ENCODE measurements around the gene CELSR1.

CELSR1 gene

DNA sequence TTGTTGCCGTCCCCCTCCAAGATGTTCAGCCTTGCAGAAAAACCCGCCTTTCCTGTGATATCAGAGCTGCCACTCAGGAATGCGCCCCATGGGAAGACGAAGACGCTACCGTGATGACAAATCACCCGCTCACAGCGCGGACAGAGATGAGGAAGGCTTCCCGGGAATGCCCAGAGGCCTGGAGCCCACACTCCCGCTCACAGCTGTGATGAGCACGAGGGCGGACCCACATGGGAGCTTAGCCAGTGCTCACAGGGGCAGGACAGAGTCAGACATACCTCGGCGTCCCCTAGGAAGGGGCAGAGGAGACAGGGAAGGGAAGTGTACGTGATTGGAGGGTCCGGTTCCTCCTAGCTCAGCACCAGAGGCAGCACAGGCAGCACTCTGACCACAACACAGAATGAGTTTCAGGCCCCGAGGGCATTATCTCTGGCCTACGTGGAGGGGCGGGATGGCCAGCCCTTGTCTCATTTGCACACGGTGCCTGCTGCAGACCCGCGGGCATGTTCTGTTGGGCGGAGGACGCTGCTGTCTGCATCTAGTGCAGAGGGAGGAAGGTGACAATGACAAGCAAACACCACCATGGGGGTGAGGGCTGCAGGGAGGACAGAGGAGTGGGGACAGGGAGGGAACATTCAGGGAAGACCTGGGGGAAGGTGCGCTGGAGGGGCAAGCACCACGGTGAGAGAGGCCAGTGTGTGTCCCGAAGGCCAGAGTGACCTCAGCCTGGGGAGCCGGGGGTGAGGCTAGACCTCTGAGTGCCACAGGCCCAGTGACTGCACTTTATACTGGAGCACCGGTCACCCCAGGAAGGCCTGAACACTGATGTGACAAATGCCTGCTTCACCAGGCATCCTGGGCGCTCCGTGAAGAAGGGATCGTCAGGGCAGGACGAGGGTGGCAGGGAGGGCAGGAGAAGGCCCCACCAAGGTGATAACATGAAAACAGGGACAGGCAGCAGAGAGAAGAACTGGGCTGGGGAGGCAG is 79.6 kb downstream of the CELSR1 start:
- H3K4me1 ChIP-seq (ENCODE audit: control insufficient read depth, insufficient read depth, low read length), result no peaks in the 10 kb centered on the region; the same call in 1 of the 2 replicates
- H3K4me3 ChIP-seq (ENCODE audit: low read length), result no peak overlapping the region
- H3K27ac ChIP-seq (ENCODE audit: low read length), result no peak overlapping the region
- H3K9me3 ChIP-seq (ENCODE audit: control insufficient read depth, insufficient read depth, low read length), result no peaks in the 10 kb centered on the region
- WGBS (ENCODE audit: insufficient coverage, insufficient read length), result no CpG with 5 or more reads among the region's 34 CpGs
- DNase-seq (ENCODE audit: low read depth, low spot score), result no peak
- H3K36me3 ChIP-seq (ENCODE audit: control insufficient read depth, insufficient read depth, low read length), result no peaks in the 10 kb centered on the region
- H3K27me3 ChIP-seq (ENCODE audit: control insufficient read depth, insufficient read depth, low read length), result no peaks in the 10 kb centered on the region

DNA sequence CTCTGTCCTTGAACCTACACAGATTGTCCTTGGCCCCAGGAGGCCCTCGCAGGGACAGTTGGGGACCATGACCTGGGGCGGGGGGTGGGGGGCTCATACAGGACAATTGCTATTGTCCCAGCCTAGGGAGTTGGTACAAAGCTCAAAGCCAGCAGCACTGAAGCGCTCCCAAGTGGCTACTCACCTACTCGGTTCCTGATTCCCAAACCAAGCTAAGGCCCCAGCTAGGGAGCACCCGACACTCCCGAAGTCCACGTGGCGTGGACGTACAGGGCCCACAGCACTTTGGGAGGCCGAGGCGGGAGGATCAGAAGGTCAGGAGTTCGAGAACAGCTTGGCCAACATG is 80.6 kb downstream of the CELSR1 start:
- no peak for DNase-seq (ENCODE audit: low read depth, low spot score)
- H3K4me3 ChIP-seq (ENCODE audit: low read length), result no peak overlapping the region
- H3K9me3 ChIP-seq (ENCODE audit: control insufficient read depth, insufficient read depth, low read length), result no peaks in the 10 kb centered on the region
- H3K36me3 ChIP-seq (ENCODE audit: control insufficient read depth, insufficient read depth, low read length), result no peaks in the 10 kb centered on the region
- no peaks in the 10 kb centered on the region for H3K27me3 ChIP-seq (ENCODE audit: control insufficient read depth, insufficient read depth, low read length)
- no peak overlapping the region for H3K27ac ChIP-seq (ENCODE audit: low read length)
- no peaks in the 10 kb centered on the region; the same call in 1 of the 2 replicates for H3K4me1 ChIP-seq (ENCODE audit: control insufficient read depth, insufficient read depth, low read length)
- no CpG with 5 or more reads among the region's 12 CpGs for WGBS (ENCODE audit: insufficient coverage, insufficient read length)

DNA sequence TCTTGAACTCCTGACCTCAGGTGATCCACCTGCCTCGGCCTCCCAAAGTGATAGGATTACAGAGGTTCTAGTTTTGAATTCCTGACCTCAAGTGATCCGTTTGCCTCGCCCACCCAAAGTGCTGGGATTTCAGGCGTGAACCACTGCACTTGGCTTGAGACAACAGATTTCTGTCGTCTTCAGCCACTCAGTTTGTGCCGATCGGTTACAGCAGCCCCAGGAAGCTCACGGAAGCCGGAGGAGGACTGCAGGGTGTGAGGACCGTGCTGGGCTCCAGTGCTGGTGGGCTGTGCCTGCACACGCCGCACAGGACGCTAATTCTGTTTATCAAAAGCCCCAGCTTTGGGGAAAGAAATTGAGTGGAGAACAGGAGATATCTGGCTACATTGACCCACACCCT is 82.0 kb downstream of the CELSR1 start:
- no peaks in the 10 kb centered on the region; the same call in 1 of the 2 replicates for H3K4me1 ChIP-seq (ENCODE audit: control insufficient read depth, insufficient read depth, low read length)
- no peaks in the 10 kb centered on the region for H3K9me3 ChIP-seq (ENCODE audit: control insufficient read depth, insufficient read depth, low read length)
- no peaks in the 10 kb centered on the region for H3K36me3 ChIP-seq (ENCODE audit: control insufficient read depth, insufficient read depth, low read length)
- no peak for DNase-seq (ENCODE audit: low read depth, low spot score)
- no CpG with 5 or more reads among the region's 13 CpGs for WGBS (ENCODE audit: insufficient coverage, insufficient read length)
- no peak overlapping the region for H3K27ac ChIP-seq (ENCODE audit: low read length)
- H3K4me3 ChIP-seq (ENCODE audit: low read length), result no peak overlapping the region
- H3K27me3 ChIP-seq (ENCODE audit: control insufficient read depth, insufficient read depth, low read length), result no peaks in the 10 kb centered on the region

DNA sequence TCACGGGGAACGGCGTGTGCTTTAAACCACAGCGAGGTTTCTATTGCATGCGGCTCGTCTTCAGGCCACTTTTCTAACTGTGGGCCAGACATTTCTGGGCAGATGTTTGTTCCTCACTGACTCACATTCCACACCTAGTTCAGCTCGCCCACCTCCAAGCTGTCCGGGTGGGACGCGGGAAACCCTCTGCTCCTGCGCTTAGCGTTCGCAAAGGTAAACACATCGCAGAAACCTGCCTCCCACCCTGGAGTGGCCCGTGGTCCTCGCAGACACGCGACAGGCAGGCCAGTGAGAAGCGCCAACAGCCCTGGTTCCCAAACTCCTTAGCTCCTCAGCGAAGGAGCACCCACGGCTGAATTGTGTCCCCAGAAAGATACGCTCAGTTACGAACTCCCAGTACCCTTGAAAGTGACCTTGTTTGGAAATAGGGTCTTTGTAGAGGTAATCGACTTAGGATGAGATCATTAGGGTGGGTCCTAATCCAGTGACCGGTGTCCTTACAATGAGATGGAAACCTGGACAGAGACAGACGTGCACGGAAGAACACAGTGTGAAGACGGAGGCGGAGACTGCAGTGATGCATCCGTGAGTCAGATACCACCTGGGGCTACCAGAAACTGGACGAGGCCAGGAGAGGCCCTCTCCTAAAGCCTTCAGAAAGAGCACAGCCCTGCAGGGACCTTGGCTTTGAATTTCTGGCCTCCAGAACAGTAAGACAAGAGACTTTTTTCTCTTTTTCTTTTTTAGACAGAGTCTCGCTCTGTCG is 82.7 kb downstream of the CELSR1 start:
- Histone ChIP-seq H3K9me3 (ENCODE audit: control insufficient read depth, insufficient read depth, low read length) (no peaks in the 10 kb centered on the region), H3K27ac (ENCODE audit: low read length) (no peak overlapping the region), H3K27me3 (ENCODE audit: control insufficient read depth, insufficient read depth, low read length) (no peaks in the 10 kb centered on the region), H3K4me1 (ENCODE audit: control insufficient read depth, insufficient read depth, low read length) (no peaks in the 10 kb centered on the region; the same call in 1 of the 2 replicates), H3K36me3 (ENCODE audit: control insufficient read depth, insufficient read depth, low read length) (no peaks in the 10 kb centered on the region), H3K4me3 (ENCODE audit: low read length) (no peak overlapping the region)
- WGBS (ENCODE audit: insufficient coverage, insufficient read length), result no CpG with 5 or more reads among the region's 33 CpGs
- no peak for DNase-seq (ENCODE audit: low read depth, low spot score)

DNA sequence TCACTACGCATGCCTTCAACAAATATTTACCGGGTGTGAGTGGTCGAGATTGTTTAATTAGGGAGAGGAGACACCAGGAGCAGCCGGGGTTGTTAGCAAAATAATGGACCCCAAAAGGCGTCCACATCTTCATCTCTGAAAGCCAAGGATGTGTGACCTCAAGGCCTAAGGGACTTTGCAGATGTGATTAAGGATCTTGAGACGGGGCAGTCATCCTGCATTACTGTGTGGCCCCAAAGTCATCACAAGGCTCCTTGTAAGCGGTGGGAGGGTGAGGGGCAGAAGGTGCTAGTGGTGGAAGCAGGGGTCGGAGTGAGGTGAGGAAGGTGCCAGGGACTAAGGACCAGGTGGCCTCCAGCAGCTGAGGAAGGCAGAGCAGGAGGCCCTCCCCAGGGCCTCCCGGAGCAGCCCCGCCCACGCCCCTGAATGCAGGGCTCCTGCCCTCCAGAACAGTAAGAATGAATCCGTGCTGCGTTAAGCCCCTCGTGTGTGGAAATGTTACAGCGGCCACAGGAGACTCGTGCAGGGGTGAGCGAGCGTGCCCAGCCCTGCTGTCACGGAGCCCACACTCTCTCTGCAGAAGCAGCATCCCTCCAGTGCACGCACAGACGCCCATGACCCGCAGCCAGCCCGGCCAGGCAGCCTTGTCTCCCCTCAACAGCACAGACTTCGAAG is 83.5 kb downstream of the CELSR1 start:
- WGBS (ENCODE audit: insufficient coverage, insufficient read length), result no CpG with 5 or more reads among the region's 24 CpGs
- Histone ChIP-seq H3K4me1 (ENCODE audit: control insufficient read depth, insufficient read depth, low read length) (no peaks in the 10 kb centered on the region; the same call in 1 of the 2 replicates), H3K27ac (ENCODE audit: low read length) (no peak overlapping the region), H3K36me3 (ENCODE audit: control insufficient read depth, insufficient read depth, low read length) (no peaks in the 10 kb centered on the region), H3K9me3 (ENCODE audit: control insufficient read depth, insufficient read depth, low read length) (no peaks in the 10 kb centered on the region), H3K4me3 (ENCODE audit: low read length) (no peak overlapping the region), H3K27me3 (ENCODE audit: control insufficient read depth, insufficient read depth, low read length) (no peaks in the 10 kb centered on the region)
- no peak for DNase-seq (ENCODE audit: low read depth, low spot score)

DNA sequence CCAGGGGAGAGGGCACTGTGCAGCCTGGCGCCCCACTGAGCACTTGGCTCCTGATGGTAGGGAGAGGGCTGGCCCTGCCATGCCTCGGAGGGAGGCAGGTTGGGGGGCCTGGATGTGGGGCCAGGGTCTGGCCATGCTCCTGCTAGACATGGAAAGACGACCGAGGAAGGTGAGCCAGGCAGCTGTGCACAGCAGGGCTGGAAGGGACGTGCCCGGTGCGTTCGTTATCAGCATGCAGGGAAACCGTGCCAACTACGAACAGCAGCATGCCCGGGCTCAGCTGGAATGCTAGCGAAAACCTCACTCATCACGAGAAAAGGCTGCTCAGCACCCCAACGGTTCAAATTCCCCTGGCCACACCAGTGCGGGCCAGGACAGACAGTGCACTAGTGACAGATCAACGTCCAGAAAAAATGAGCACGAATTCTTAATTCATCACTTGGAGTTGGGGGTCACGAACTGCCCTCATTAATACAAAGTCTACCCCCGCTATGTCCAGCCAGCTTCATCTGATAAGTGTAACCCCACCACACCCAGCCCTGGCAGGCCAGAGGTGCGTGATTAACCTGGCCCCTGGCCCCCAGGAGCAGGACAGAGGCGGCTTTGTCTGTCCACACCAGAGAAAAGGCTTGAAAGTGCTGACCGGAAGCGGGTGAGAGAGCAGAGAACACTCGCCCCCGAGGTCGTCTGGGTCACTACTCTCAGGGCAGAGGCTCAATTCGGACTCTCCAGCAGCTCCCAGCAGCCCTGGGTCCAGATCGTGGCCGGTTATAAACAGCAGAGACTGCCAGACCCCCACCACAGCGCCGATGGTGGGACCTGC is 84.2 kb downstream of the CELSR1 start:
- no peak overlapping the region for H3K4me3 ChIP-seq (ENCODE audit: low read length)
- H3K27ac ChIP-seq (ENCODE audit: low read length), result no peak overlapping the region
- no CpG with 5 or more reads among the region's 31 CpGs for WGBS (ENCODE audit: insufficient coverage, insufficient read length)
- DNase-seq (ENCODE audit: low read depth, low spot score), result no peak
- no peaks in the 10 kb centered on the region for H3K27me3 ChIP-seq (ENCODE audit: control insufficient read depth, insufficient read depth, low read length)
- no peaks in the 10 kb centered on the region for H3K36me3 ChIP-seq (ENCODE audit: control insufficient read depth, insufficient read depth, low read length)
- H3K9me3 ChIP-seq (ENCODE audit: control insufficient read depth, insufficient read depth, low read length), result no peaks in the 10 kb centered on the region
- H3K4me1 ChIP-seq (ENCODE audit: control insufficient read depth, insufficient read depth, low read length), result no peaks in the 10 kb centered on the region; the same call in 1 of the 2 replicates

DNA sequence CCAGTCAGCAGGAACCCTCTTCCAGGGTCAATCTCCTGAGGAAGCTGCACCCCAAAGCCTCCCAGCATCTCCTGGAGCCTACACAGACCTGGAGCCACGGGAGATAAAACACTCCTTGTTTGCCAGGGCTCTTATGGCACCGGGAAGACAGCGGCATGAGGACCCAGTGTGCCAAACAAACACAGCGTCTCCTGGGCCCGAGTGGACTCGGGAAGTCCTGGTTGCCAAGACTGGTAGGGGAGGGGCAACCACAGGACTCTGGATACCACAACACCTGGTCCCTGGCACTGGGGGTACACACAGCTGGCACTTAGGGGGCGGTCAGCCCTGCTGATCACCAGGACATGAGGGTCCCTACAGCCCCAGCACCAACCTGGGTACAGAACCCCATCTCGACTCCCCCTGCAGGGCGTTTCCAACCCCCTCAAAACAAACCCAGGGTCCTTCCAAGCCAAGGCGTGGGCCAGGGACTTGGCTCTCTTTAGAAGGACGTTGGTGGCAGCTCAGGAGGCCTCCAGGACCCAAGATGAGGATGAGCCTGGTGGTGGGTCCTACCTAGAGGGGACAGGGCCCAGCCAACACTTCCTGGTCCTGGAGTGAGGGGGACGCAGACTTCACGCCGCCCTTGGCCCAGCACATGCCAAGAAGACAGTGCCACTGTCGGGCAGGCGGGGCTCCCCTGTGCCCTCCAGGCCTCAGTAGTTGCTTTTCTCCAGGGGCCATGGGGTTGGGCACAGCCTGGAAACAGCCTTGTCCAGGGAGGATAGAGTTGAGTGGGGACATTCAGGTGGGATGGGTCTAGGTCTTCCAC is 85.0 kb downstream of the CELSR1 start:
- no peak for DNase-seq (ENCODE audit: low read depth, low spot score)
- H3K9me3 ChIP-seq (ENCODE audit: control insufficient read depth, insufficient read depth, low read length), result no peaks in the 10 kb centered on the region
- H3K27me3 ChIP-seq (ENCODE audit: control insufficient read depth, insufficient read depth, low read length), result no peaks in the 10 kb centered on the region
- WGBS (ENCODE audit: insufficient coverage, insufficient read length), result no CpG with 5 or more reads among the region's 16 CpGs
- no peaks in the 10 kb centered on the region; the same call in 1 of the 2 replicates for H3K4me1 ChIP-seq (ENCODE audit: control insufficient read depth, insufficient read depth, low read length)
- no peak overlapping the region for H3K4me3 ChIP-seq (ENCODE audit: low read length)
- H3K27ac ChIP-seq (ENCODE audit: low read length), result no peak overlapping the region
- no peaks in the 10 kb centered on the region for H3K36me3 ChIP-seq (ENCODE audit: control insufficient read depth, insufficient read depth, low read length)

DNA sequence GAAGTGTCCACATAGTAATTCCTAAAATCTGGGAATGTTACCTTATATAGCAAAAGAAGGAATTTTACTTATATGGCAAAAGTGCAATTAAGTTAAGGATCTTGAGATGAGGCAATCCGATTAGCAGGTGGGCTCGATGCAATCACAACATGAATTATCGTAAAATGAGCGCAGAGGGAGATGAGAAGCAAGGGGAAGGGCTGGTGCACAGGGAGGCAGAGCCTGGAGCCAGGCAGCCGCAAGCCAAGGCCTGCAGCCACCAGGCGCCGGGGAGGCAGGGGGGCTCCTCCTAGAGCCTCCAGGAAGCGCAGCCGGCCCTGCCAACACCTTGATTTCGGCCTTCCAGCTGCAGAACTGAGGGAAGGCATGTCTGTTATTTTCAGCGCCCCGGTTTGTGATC is 85.7 kb downstream of the CELSR1 start:
- WGBS (ENCODE audit: insufficient coverage, insufficient read length), result no CpG with 5 or more reads among the region's 12 CpGs
- no peak for DNase-seq (ENCODE audit: low read depth, low spot score)
- Histone ChIP-seq H3K27me3 (ENCODE audit: control insufficient read depth, insufficient read depth, low read length) (no peaks in the 10 kb centered on the region), H3K36me3 (ENCODE audit: control insufficient read depth, insufficient read depth, low read length) (no peaks in the 10 kb centered on the region), H3K9me3 (ENCODE audit: control insufficient read depth, insufficient read depth, low read length) (no peaks in the 10 kb centered on the region), H3K27ac (ENCODE audit: low read length) (no peak overlapping the region), H3K4me1 (ENCODE audit: control insufficient read depth, insufficient read depth, low read length) (no peaks in the 10 kb centered on the region; the same call in 1 of the 2 replicates), H3K4me3 (ENCODE audit: low read length) (no peak overlapping the region)

DNA sequence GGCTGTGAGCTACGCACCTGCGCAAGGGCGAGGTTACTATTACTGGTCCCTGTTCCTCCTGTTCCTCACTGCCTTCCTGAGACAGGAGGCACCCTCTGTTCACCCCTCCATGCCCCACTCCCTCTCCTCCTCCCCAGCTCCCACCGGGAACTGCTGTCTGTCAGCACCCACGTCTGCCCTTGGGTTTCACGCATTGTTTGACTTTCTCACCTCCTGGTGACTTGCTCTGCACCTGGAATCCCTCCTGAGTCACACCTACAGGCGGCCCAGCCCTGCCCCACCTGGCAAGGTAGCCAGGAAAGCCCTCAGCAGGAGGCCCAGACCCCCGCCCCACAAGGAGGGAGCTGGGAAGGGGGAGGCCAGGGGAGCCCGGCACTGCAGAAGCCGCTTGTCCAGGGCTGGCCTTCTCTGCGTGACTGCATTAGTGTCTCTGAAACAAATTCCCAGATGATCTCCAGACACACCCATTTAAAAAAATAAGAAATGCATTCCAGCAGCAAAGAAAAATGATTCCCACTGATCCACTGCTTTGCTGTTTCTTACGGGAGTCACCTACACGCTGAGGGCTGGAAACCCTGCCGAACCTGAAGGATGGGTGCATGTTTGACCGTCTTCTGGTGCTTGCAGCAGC is 86.4 kb downstream of the CELSR1 start:
- Histone ChIP-seq H3K4me1 (ENCODE audit: control insufficient read depth, insufficient read depth, low read length) (no peaks in the 10 kb centered on the region; the same call in 1 of the 2 replicates), H3K27ac (ENCODE audit: low read length) (no peak overlapping the region)

More for the DNA sequence above, 86.4 kb downstream of the CELSR1 start:
- WGBS (ENCODE audit: insufficient coverage, insufficient read length), result no CpG with 5 or more reads among the region's 15 CpGs
- DNase-seq (ENCODE audit: low read depth, low spot score), result no peak
- Histone ChIP-seq H3K27me3 (ENCODE audit: control insufficient read depth, insufficient read depth, low read length) (no peaks in the 10 kb centered on the region), H3K36me3 (ENCODE audit: control insufficient read depth, insufficient read depth, low read length) (no peaks in the 10 kb centered on the region), H3K4me3 (ENCODE audit: low read length) (no peak overlapping the region), H3K9me3 (ENCODE audit: control insufficient read depth, insufficient read depth, low read length) (no peaks in the 10 kb centered on the region)
